ENCODE measurements around the gene VDAC1. TPM values are rescaled to one million over a fixed set of nuclear protein-coding genes. Genes with fewer than 3 reads are reported as not detected.
"Not testable (repeated sequence)": the region's sequence is repeated elsewhere in the genome, so short reads cannot be mapped to it uniquely, and the experiment has no call there.

VDAC1 gene, protein sequence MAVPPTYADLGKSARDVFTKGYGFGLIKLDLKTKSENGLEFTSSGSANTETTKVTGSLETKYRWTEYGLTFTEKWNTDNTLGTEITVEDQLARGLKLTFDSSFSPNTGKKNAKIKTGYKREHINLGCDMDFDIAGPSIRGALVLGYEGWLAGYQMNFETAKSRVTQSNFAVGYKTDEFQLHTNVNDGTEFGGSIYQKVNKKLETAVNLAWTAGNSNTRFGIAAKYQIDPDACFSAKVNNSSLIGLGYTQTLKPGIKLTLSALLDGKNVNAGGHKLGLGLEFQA
- total RNA-seq = 458 TPM
- long read RNA-seq, transcript VDAC1-203 (9 exons, 1,873 nt) = major isoform, 311 of 467 reads
- long read RNA-seq, transcript VDAC1-202 (9 exons, 1,807 nt) = minor isoform, 116 of 467 reads
- long read RNA-seq, partial matches to known transcripts = 22 of 467 reads
- long read RNA-seq, other reads (novel, unspliced or antisense) = 11 of 467 reads

DNA sequence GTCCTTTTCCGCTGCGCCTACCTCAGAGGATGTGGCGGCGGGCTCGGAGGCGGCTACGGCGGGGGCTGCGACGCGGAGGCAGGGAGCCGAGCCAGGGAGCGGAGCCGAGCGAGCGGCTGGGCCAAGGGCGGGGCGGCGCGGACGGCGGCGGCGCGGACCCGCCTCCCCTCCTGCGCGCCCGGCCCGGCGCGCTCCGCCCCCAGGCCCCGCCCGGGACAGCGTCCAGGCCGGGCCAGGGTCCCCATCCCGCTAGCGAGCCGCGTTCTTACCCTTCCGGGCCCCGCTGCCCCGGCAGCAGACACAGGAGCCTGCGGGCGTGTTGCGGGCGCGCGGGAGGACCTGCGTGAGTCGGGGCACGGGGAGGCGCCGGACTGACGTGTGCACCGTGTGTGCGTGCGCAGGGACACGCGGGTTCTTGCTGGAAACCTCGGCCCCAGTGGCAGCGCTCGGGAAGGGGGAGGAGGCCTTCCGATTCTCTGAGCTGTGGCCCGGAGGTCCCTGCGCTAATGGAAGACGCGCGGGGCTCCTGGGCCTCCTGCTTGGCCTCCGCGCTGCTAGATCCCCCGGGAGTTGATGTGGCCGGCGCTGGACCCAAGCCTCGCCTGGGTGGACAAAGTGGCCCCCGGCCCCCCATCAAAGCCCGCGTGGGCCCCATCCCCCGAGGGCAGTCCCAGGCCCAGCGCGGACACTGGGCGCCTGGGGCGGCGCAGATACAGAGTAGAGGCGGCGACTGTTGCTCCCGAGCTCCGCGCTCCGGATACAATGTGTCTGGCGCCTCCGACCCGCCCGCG, at the start of gene VDAC1:
VDAC1 (minus strand) TSS at position 350 of the 791 bp plus-strand sequence. CDS start 11,963 bp downstream, outside the sequence.
- ATAC-seq (peak; percentile 87), DNase-seq (ENCODE audit: missing footprints) (peak; percentile 92)
- intact Hi-C loops (cut with DNase I) = no loop called here

DNA sequence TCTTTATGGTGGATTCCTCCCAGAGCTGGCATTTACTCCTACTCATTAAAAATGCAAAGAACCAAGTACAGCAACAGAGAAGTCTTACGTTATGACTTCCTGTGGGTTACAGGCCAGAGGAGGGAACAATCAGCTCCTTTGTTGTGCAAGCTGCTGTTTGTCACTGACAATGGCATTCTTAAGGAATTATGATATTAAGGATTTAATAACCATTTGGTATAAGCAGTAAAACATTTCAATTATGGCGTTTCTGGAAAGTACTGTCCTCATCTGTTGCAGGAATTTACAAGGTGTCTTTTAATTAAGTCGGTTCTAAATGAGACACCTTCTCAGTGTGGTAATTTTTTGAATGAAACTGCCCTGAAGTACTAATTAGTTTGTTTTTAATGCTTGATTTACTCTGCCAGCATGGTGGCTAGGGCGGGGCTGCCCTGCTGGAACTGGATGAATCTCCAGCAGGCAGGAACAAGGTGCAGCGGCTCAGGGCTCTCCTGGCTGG, 49.1 kb upstream of the VDAC1 start:
- ATAC-seq (no peak), DNase-seq (ENCODE audit: missing footprints) (no peak)
- intact Hi-C loops (cut with DNase I) = no loop called here

GRCh38 chr5:134053314-134053839, 48.6 kb upstream of the VDAC1 start:
- intact Hi-C loops (cut with DNase I) = no loop called here
- DNase-seq (ENCODE audit: missing footprints) (no peak), ATAC-seq (no peak)

DNA sequence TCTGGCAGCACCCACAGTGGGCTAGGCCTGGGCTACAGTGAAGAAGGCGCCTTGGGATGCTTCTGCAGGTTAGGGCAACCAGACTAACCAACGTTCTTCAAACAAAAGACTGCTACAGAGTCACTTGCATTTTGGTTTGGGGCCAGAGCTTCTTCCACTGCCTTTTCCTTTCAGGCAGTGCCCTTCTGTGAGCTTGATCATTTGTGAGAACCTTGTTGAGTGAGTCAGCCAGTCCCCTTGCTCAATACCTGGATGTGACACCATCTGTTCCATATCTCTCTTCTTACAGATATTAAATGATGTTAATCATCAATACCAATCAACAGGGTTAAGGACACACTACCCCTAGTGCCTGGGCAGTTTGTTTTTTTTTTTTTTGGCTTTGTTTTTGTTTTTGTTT, 46.5 kb upstream of the VDAC1 start:
- ATAC-seq = no peak
- no peak for DNase-seq (ENCODE audit: missing footprints)
- intact Hi-C loops (cut with DNase I) = no loop called here

- intact Hi-C loops (cut with DNase I) = no loop called here
- ATAC-seq (no peak), DNase-seq (ENCODE audit: missing footprints) (no peak)
Observed at GRCh38 chr5:134048864-134049263, 44.1 kb upstream of the VDAC1 start.

DNA sequence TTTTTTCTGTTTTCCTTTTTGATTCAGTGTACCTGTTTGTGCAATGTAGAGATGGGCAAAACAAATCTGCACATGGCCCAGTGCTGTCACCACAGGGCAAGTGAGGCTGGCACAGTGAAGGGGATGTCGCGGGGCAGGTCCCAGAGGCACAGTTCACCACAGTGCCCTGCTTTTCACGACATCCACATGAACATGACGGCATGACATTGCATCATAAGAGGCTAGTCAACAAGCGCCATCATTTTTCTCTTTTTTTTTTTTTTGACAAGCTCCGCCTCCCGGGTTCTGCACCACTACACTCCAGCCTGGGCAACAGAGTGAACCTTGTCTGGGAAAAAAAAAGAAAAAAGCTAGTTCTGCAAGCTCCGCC, 42.9 kb upstream of the VDAC1 start:
- ATAC-seq (no peak), DNase-seq (ENCODE audit: missing footprints) (no peak)
- intact Hi-C loops (cut with DNase I) = no loop called here

DNA sequence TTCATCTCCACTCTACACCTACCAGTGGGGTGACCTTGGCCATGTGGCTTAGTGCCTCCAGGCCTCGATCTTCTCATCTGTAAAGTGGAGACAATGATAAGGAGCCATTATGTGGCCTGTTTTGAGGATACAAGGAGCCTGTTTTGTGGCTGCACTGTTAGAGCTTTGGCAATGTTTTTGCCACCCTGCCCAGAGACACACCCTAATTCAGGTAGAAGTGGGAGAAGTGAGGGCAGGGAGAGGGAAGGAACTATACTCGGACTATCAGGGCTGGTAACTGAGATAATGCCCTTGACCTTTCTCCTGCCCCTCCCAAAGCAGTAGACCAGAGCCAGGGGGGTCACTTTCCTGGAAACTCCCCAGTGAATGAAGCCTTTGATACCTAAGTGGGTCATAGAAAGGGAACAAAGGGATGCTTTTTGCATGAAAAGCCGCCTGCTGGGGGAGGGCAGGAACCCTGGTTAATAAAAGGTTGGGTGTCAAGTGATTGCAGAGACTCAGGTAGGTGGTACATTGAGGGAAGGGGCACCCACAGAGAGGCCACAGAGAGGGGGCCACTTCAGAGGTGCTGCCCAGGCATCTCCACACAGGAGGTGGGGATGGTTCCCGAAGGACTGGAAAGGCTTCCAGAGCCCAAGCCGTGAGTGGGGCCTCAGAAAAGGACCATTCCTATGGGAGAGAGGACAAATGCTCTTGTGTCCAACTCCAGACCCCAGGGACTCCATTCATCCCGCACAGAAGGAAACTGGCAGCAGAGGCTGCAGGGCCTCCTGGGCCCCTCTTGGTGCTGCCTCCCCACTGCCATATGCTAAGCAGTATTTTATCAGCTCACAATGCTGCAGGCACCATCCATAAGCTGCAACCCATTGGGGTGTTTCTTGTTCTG, 42.3 kb upstream of the VDAC1 start:
- no peak for ATAC-seq
- intact Hi-C loops (cut with DNase I) = no loop called here
- no peak for DNase-seq (ENCODE audit: missing footprints)

- DNase-seq (ENCODE audit: missing footprints) (no peak), ATAC-seq (no peak)
- intact Hi-C loops (cut with DNase I) = no loop called here
Observed at GRCh38 chr5:134046330-134046729, 41.6 kb upstream of the VDAC1 start.

DNA sequence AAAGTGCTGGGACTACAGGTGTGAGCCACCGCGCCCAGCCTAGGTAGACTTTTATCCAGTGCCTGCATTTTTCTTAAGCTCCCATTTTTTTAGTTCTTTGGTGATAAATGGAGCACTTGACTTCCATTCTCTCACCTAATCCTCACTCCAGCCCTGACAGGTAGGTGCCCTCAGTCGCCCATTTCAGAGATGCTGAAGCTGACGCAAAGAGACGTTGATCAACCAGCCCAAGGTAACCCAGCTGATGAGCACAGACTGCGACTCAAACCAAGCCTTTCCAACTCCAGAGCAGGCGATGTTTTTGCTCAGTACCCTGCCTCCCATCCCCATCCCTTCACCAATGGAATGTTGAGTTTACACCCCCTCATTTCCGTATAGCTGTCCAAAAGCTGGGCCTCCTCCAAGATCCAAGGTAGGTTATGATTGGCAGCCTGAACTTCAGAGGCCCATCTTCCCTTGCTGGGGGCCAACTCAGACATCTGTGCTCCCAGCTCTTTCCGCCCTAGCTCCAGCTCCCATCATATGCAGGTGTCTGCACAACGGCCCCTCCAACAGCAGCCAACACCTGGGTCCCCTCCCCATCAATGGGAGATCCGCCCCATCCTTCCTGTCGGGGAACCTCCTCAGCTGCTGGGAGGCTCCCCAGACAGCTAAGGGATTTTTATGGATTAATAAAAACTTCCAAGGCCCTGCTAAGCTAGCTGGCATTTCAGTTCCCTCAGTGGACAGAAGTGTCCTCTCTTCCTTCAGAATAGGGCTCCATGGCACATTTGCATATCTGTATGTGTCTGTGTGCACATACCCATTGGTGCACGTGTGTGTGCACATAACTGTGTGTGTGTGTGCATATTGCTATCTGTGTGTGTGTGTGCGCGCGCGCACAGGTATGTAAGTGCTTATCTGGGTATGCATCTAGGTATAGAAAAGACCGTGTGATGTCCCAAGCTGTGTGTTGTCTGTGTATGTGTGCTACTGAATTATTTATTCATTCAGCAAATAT, 39.3 kb upstream of the VDAC1 start:
- ATAC-seq (no peak), DNase-seq (ENCODE audit: missing footprints) (no peak)
- intact Hi-C loops (cut with DNase I) = no loop called here

DNA sequence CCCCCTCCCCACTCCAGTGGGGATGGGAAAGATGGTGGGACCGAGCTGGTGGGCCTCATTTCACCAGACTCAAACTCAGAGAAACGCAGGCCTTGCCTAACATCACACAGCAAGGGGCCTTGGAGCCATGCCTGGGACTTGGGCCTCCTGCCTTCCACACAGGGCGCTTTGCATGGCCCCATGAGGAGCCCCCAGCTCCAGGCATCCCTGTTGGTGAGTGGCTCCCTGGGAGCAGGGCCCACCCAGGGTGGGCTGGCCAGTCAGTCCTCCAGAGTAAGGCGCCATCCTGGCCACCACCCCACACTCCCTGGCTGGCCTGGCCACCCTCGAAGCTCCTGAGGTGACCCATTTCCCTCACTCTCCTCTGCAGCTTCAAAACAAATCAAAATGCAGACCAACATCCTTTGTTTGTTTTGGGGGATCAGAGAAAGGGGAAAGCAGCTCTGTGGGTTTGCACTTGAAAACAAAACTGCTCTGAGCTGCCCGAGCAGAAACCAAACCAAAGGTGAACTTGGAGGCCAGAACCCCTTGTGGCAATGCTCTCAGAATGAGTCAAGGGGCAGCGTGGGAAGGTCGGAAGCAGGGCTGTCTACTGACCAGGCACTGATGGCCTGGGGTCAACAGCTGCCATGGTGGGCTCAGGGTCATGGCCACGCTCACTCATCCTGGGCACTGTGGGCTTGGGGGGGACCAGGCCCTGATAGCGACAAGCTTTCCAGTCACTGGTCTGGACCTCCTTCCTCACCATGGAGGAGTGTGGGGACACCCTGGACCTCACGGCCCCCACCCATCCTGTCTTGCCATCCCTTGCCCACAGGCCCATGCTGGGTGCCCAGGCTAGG, 37.0 kb upstream of the VDAC1 start:
- DNase-seq (ENCODE audit: missing footprints) = no peak
- no peak for ATAC-seq
- intact Hi-C loops (cut with DNase I) = no loop called here

- ATAC-seq (no peak), DNase-seq (ENCODE audit: missing footprints) (no peak)
- intact Hi-C loops (cut with DNase I) = loop anchor here (2.0 to 5.0 kb wide), 2 partner anchors 103 to 926 kb away; no protein-coding TSS in a partner anchor
Observed at GRCh38 chr5:134038138-134038537, 33.4 kb upstream of the VDAC1 start.

- intact Hi-C loops (cut with DNase I) = loop anchor here (5.0 kb wide), 1 partner anchor 925 kb away; no protein-coding TSS in a partner anchor
- DNase-seq (ENCODE audit: missing footprints) (no peak), ATAC-seq (no peak)
Observed at GRCh38 chr5:134037160-134037559, 32.4 kb upstream of the VDAC1 start.

- intact Hi-C loops (cut with DNase I) = no loop called here
- ATAC-seq = no peak
Observed at GRCh38 chr5:134034326-134034725, 29.6 kb upstream of the VDAC1 start.

DNA sequence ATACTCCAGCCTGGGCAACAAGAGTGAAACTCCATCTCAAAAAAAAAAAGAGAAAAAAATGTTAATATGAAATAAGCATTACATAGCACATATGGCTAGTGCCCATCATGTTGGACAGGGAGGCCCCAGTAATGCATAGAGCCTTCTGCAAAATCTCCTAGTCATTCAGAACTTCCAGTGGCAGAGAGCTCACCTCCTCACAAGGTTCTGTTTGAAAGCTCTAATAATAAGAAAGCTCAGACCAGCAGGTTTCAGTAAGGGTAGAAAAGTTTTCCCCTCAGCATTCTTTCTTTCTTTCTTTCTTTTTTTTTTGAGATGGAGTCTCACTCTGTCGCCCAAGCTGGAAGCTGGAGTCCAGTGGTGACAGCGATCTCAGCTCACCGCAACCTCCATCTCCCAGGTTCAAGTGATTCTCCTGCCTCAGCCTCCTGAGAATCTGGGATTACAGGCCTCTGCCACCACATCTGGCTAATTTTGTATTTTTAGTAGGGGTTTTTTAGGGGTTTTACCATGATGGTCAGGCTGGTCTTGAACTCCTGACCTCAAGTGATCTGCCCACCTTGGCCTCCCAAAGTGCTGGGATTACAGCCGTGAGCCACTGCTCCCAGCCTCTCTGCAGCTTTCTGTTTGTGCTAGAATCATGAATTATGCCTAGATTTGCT, 25.7 kb upstream of the VDAC1 start:
- intact Hi-C loops (cut with DNase I) = not testable (repeated sequence)

More at GRCh38 chr5:134034326-134034725, 29.6 kb upstream of the VDAC1 start:
- DNase-seq (ENCODE audit: missing footprints) = no peak

GRCh38 chr5:134029156-134029555, 24.4 kb upstream of the VDAC1 start:
- DNase-seq (ENCODE audit: missing footprints) = no peak
- intact Hi-C loops (cut with DNase I) = no loop called here
- ATAC-seq = no peak

More for the DNA sequence above, 25.7 kb upstream of the VDAC1 start:
- not testable (repeated sequence) for ATAC-seq; DNase-seq (ENCODE audit: missing footprints)

GRCh38 chr5:134028496-134028895, 23.7 kb upstream of the VDAC1 start:
- intact Hi-C loops (cut with DNase I) = no loop called here
- no peak for DNase-seq (ENCODE audit: missing footprints)
- no peak for ATAC-seq

Data from Right ventricle myocardium inferior (tissue), 1 donor.